Measurements from ENCODE around the gene SET. TPM values are rescaled to one million over a fixed set of nuclear protein-coding genes. Genes with fewer than 3 reads are reported as not detected.

The SET gene
- total and polyA plus RNA-seq, 2 donors (not counting 3 experiments of a cell fraction or from before 2014, with no cell fraction given): 61.1 to 483 TPM

DNA sequence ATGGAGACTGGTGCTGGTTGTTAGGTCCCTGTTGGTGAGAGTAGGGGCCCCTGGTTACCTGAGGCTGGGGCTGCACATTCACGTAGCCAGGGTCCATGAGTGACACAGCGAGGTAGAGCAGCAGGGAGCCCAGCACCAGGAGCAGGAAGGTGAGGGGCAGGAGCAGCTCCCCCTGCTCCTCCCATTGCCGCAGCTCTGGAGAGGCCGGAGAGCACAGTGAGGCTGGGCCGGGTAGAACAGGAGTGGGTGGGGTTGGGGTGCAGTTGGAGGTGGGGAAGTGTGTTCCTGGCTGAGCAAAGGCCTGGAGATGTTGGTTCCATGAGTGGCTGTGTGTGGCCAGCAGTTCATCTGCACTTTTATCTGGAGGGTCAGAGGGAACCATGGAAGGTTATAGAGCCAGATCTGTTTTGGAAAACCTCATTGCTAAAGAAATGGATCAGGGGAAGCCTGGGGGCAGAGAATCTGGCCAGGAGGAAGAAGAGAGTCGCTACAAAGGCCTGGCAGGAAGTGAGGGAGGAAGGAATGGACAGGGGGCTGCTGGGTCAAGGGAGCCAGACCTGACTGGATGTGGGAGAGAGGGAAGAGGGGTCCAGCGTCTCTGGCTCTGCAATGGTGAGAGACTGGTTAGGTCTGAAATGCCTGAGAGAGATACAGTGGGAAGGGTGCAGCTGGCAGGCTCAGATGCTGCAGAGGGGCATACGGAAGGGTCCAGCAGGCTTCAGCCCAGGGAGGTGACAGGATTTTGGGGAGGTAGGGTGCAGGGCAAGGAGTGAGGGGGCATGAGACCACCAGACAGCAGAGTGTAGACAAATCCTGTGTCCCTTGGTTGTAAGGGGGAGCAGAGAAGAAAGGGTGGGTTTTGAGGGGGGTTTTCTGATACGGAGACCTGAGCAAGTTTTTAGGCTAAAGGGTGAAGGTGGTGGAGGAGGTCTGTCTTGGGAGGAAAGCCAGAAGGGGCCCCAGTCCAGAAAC, 33.6 kb downstream of the SET start:
- Histone ChIP-seq H3K9me1 (replicated peaks; ENCODE audit: control insufficient read depth, extremely low read depth, insufficient read depth, low read length) (no peaks in the 10 kb centered on the region), H3K9ac (replicated peaks; ENCODE audit: extremely low read depth, insufficient read depth, low read length) (no peak overlapping the region), H3K36me3 (ENCODE audit: control insufficient read depth in 2 of 2, extremely low read depth in 1 of 2, insufficient read depth in 2 of 2, low read length in 2 of 2) (peaks cover 2 to 13% of the 10 kb centered on the region in 2 experiments), H3K27me3 (ENCODE audit: control insufficient read depth in 2 of 2, insufficient read depth in 2 of 2, low read length in 2 of 2) (no peaks in the 10 kb centered on the region), H3K4me1 (ENCODE audit: control insufficient read depth, extremely low read depth, insufficient read depth, low read length) (peaks cover 5% of the 10 kb centered on the region), H2AFZ (ENCODE audit: low read depth, low read length) (no peak overlapping the region), H3K4me2 (ENCODE audit: insufficient read depth, low read length) (no peak overlapping the region), H3K27ac (ENCODE audit: insufficient read depth, low read depth, low read length) (no peak overlapping the region), H3K79me2 (ENCODE audit: control insufficient read depth, insufficient read depth, low read length) (no peaks in the 10 kb centered on the region), H3K4me3 (replicated peaks in 1 of 3; ENCODE audit: insufficient read depth in 1 of 3, low read depth in 1 of 3, low read length in 3 of 3) (no peak overlapping the region), H4K20me1 (replicated peaks; ENCODE audit: control insufficient read depth, extremely low read depth, insufficient read depth, low read length) (no peaks in the 10 kb centered on the region), H3K9me3 (replicated peaks; ENCODE audit: control insufficient read depth, insufficient read depth, low read length) (no peaks in the 10 kb centered on the region)
- dilution Hi-C loops (cut with MboI; ENCODE audit: extremely low pct_ligation_motif_present, low sequenced_read_pairs): no loop called here
- TF ChIP-seq POLR2AphosphoS5 (IDR thresholded peaks at IDR 0.05; ENCODE audit: insufficient read depth, low read depth, low read length): no peak
- BruUV-seq (replicated peaks): no TSS peak
- POLR2A ChIA-PET: no interaction called here
- intact Hi-C loops (cut with micrococcal nuclease): loop anchor here (5.0 kb wide), 1 partner anchor 95 kb away; the partner anchor contains the start of gene ENDOG
- CTCF ChIA-PET: interaction anchor here (1.7 kb wide), 1 partner anchor 21 kb away, joined by 5 read pairs; the partner anchor contains the start of gene PKN3
- DNase-seq (ENCODE audit: low read depth, low spot score): no peak
- no peak for FAIRE-seq

DNA sequence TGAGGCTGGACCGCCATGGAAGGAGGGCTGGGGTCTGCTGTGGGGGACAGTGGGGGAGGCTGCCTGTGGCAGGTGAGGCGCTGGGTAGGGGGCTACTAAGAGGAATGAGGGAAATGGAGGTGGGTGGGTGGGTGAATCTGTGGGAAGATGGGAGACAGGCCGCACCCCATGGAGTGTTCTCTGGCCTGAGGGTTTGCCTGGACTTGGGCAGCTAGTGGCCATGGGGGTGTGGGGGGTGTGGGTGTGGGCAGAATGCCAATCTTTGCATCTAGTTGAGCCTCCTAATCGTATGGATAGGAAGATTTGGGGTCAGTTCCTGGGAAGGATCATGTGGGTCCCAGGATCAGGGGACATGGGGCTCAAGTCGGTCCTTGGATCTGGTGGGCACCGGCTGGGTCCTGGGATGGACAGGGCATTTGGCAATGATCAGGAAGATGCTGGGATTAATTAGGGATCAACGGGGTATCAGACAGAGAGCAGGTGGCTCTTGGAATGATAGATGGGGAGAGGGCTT, 34.4 kb downstream of the SET start:
- peak overlapping the region; percentile 89 for H3K4me2 ChIP-seq (ENCODE audit: insufficient read depth, low read length)
- no TSS peak for BruUV-seq (replicated peaks)
- no peaks in the 10 kb centered on the region for H4K20me1 ChIP-seq (replicated peaks; ENCODE audit: control insufficient read depth, extremely low read depth, insufficient read depth, low read length)
- CTCF ChIA-PET: interaction anchor here (1.4 to 1.7 kb wide), 3 partner anchors 19 to 21 kb away, joined by 5 to 12 read pairs (median 7); partner anchors contain the start of gene PKN3
- TF ChIP-seq MYC (IDR thresholded peaks at IDR 0.05; ENCODE audit: low read depth, low read length) (no peak), EZH2 (IDR thresholded peaks at IDR 0.05; ENCODE audit: borderline replicate concordance, low read depth, low read length, severe bottlenecking) (no peak), JUN (IDR thresholded peaks at IDR 0.05; ENCODE audit: borderline replicate concordance, insufficient read depth, insufficient read length, low read depth) (no peak), POLR2AphosphoS5 (IDR thresholded peaks at IDR 0.05; ENCODE audit: insufficient read depth, low read depth, low read length) (no peak), POLR2A (IDR thresholded peaks at IDR 0.05; ENCODE audit: low read depth, low read length) (no peak), GATA2 (IDR thresholded peaks at IDR 0.05; ENCODE audit: insufficient read depth, insufficient read length, low read depth, low read length) (no peak), FOS (IDR thresholded peaks at IDR 0.05; ENCODE audit: borderline replicate concordance, insufficient read depth, low read length) (no peak)
- TF ChIP-seq, protein P1, sequence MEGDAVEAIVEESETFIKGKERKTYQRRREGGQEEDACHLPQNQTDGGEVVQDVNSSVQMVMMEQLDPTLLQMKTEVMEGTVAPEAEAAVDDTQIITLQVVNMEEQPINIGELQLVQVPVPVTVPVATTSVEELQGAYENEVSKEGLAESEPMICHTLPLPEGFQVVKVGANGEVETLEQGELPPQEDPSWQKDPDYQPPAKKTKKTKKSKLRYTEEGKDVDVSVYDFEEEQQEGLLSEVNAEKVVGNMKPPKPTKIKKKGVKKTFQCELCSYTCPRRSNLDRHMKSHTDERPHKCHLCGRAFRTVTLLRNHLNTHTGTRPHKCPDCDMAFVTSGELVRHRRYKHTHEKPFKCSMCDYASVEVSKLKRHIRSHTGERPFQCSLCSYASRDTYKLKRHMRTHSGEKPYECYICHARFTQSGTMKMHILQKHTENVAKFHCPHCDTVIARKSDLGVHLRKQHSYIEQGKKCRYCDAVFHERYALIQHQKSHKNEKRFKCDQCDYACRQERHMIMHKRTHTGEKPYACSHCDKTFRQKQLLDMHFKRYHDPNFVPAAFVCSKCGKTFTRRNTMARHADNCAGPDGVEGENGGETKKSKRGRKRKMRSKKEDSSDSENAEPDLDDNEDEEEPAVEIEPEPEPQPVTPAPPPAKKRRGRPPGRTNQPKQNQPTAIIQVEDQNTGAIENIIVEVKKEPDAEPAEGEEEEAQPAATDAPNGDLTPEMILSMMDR (IDR thresholded peaks at IDR 0.05; ENCODE audit: extremely low read depth in 1 of 2, insufficient read depth in 1 of 2, low read depth in 1 of 2, low read length in 2 of 2): no peak
- TF ChIP-seq, protein P2, sequence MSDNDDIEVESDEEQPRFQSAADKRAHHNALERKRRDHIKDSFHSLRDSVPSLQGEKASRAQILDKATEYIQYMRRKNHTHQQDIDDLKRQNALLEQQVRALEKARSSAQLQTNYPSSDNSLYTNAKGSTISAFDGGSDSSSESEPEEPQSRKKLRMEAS (IDR thresholded peaks at IDR 0.05; ENCODE audit: insufficient read depth, insufficient read length): no peak
- DNase-seq (ENCODE audit: low read depth, low spot score) (no peak), FAIRE-seq (no peak)
- H2AFZ ChIP-seq (ENCODE audit: low read depth, low read length): peak overlapping the region; percentile 83
- H3K27me3 ChIP-seq (ENCODE audit: control insufficient read depth in 2 of 2, insufficient read depth in 2 of 2, low read length in 2 of 2): no peaks in the 10 kb centered on the region
- no peaks in the 10 kb centered on the region for H3K9me3 ChIP-seq (replicated peaks; ENCODE audit: control insufficient read depth, insufficient read depth, low read length)
- H3K4me1 ChIP-seq (ENCODE audit: control insufficient read depth, extremely low read depth, insufficient read depth, low read length): peaks cover 5% of the 10 kb centered on the region
- peak overlapping the region; percentile 74 for H3K9ac ChIP-seq (replicated peaks; ENCODE audit: extremely low read depth, insufficient read depth, low read length)
- H3K36me3 ChIP-seq (ENCODE audit: control insufficient read depth in 2 of 2, extremely low read depth in 1 of 2, insufficient read depth in 2 of 2, low read length in 2 of 2): peaks cover 2 to 13% of the 10 kb centered on the region in 2 experiments
- intact Hi-C loops (cut with micrococcal nuclease) (loop anchor here (5.0 kb wide), 1 partner anchor 94 kb away; the partner anchor contains the start of gene ENDOG), dilution Hi-C loops (cut with MboI; ENCODE audit: extremely low pct_ligation_motif_present, low sequenced_read_pairs) (no loop called here)
- H3K4me3 ChIP-seq (replicated peaks in 1 of 3; ENCODE audit: insufficient read depth in 1 of 3, low read depth in 1 of 3, low read length in 3 of 3): peak overlapping the region; percentile 53 to 69 (median 58)
- H3K79me2 ChIP-seq (ENCODE audit: control insufficient read depth, insufficient read depth, low read length): no peaks in the 10 kb centered on the region
- POLR2A ChIA-PET: no interaction called here
- no peak overlapping the region for H3K27ac ChIP-seq (ENCODE audit: insufficient read depth, low read depth, low read length)
- H3K9me1 ChIP-seq (replicated peaks; ENCODE audit: control insufficient read depth, extremely low read depth, insufficient read depth, low read length): no peaks in the 10 kb centered on the region
